ENCODE measurements around the gene BRD4. TPM values are rescaled to one million over a fixed set of nuclear protein-coding genes. Genes with fewer than 3 reads are reported as not detected.

The BRD4 gene
- total RNA-seq, 4 donors from 2014 or later, result 54.8 to 111 (median 68.3) TPM

DNA sequence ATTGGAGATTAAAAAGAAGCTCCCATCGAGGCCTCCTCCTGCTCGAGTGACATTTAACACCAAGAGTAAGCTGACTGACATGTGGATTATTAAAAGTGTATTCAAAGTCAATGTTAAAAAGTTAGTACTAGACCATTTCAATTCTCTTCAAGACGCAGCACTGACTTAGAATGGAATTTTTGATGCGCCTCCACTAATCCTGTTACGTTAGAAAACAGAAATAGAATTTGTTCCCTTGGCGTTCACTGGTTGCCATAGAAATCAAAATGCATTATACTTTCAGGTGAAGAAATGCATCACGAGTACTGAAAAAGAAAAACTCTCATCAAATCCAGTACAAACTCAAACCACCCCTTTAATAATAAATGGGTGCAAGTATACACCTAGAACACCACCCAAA is 42.2 kb downstream of the BRD4 start:
- no peak overlapping the region for H3K4me3 ChIP-seq
- WGBS, result 72% methylated on average over 7 of the region's 7 CpGs
- H3K27ac ChIP-seq, result no peak overlapping the region
- no peaks in the 10 kb centered on the region for H3K36me3 ChIP-seq
- peaks cover 96% of the 10 kb centered on the region for H3K4me1 ChIP-seq
- TF ChIP-seq, protein P1, sequence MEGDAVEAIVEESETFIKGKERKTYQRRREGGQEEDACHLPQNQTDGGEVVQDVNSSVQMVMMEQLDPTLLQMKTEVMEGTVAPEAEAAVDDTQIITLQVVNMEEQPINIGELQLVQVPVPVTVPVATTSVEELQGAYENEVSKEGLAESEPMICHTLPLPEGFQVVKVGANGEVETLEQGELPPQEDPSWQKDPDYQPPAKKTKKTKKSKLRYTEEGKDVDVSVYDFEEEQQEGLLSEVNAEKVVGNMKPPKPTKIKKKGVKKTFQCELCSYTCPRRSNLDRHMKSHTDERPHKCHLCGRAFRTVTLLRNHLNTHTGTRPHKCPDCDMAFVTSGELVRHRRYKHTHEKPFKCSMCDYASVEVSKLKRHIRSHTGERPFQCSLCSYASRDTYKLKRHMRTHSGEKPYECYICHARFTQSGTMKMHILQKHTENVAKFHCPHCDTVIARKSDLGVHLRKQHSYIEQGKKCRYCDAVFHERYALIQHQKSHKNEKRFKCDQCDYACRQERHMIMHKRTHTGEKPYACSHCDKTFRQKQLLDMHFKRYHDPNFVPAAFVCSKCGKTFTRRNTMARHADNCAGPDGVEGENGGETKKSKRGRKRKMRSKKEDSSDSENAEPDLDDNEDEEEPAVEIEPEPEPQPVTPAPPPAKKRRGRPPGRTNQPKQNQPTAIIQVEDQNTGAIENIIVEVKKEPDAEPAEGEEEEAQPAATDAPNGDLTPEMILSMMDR (IDR thresholded peaks at IDR 0.05), result no peak
- TF ChIP-seq POLR2A (IDR thresholded peaks at IDR 0.05) (no peak), POLR2AphosphoS5 (IDR thresholded peaks at IDR 0.05) (no peak), EP300 (IDR thresholded peaks at IDR 0.05) (no peak)
- no peaks in the 10 kb centered on the region for H3K9me3 ChIP-seq
- H3K27me3 ChIP-seq, result no peaks in the 10 kb centered on the region
- no peak for DNase-seq (ENCODE audit: low spot score in 2 of 2)

DNA sequence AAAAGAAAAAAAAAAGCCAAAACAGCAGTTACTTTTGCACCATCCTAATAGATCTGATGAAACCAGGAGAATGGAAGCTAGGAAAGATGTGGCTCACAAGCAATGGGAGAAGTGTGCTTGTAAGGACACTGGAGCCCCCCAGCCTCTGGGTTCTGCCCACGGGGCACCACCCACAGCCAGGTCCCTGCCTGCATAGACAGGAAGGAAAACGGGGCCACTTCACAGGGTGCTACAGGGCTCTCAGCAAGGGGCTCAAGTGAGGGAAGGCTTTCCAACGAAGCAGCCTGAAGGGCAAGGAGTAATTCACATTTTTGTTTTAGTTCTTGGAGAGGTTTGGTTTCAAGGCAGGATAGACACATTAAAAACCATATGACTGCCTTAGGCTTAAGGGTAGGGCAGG is 42.7 kb downstream of the BRD4 start:
- H3K27ac ChIP-seq, result no peak overlapping the region

DNA sequence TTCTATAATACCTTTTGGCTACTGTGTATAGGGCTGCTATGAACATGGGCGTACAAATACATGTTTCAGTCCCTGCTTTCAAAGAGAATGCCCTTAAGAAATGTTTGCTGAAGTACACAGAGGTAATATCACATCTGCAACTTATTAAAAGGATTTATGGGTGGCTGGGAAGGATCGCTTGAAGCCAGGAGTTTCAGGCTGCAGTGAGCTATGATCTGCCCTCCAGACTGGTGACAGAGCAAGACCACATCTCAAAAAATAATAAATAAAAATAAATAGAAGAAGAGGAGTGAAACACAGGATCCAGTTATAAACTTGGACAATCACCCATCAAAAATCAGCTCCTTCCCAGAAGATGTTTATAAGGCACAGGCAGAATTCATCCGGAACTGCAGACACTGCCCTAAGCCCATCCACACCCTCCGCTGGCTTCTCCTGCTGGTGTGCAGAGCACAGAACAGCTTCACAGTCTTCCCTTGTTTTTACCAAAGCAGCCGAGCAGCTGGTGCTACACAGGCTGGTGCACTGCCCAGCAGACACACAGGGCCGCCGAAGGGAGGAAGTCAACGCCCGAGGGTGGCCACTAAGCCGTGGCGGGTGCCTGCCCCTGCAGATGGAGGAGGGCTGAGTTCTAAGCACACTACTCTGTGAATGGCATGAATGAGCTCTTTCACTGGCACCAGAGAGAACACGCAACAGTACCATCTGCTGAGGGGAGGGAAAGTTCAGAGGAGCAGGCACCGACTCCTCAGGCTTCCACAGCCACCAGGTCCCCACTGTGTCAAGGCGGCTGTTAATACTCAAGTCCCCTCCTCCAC is 44.0 kb downstream of the BRD4 start:
- Histone ChIP-seq H3K4me3 (no peak overlapping the region), H3K27ac (peak overlapping the region; percentile 50), H3K4me1 (peaks cover 96% of the 10 kb centered on the region), H3K9me3 (no peaks in the 10 kb centered on the region), H3K27me3 (no peaks in the 10 kb centered on the region), H3K36me3 (no peaks in the 10 kb centered on the region)
- TF ChIP-seq POLR2AphosphoS5 (IDR thresholded peaks at IDR 0.05), result no peak
- no peak for TF ChIP-seq EP300 (IDR thresholded peaks at IDR 0.05)
- no peak for TF ChIP-seq POLR2A (IDR thresholded peaks at IDR 0.05)
- TF ChIP-seq, protein P1 (IDR thresholded peaks at IDR 0.05), result no peak
- DNase-seq (ENCODE audit: low spot score in 2 of 2), result no peak
- WGBS, result 26% methylated on average over 14 of the region's 14 CpGs

More for the DNA sequence above, 42.7 kb downstream of the BRD4 start:
- Histone ChIP-seq H3K4me1 (peaks cover 96% of the 10 kb centered on the region), H3K9me3 (no peaks in the 10 kb centered on the region), H3K36me3 (no peaks in the 10 kb centered on the region), H3K4me3 (no peak overlapping the region), H3K27me3 (no peaks in the 10 kb centered on the region)
- no peak for DNase-seq (ENCODE audit: low spot score in 2 of 2)
- WGBS, result 56% methylated on average over 3 of the region's 3 CpGs
- TF ChIP-seq POLR2A (IDR thresholded peaks at IDR 0.05) (no peak), EP300 (IDR thresholded peaks at IDR 0.05) (no peak), POLR2AphosphoS5 (IDR thresholded peaks at IDR 0.05) (no peak)
- TF ChIP-seq, protein P1 (IDR thresholded peaks at IDR 0.05), result no peak

DNA sequence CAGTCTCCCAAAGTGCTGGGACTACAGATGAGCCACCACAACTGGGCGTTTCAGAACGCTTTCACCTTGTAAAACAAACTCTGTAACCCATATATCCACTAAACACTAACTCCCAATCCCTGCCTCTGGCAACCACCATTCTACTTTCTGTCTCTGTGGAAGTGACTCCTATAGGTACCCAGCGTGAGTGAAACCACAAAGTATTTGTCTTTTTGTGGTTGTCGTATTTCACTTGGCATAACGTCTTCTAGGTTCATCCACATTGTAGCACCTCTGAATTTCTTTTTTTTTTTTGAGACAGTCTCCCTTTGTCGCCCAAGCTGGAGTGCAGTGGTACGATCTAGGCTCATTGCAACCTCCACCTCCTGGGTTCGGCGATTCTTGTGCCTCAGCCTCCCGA is 44.8 kb downstream of the BRD4 start:
- no peak for TF ChIP-seq EP300 (IDR thresholded peaks at IDR 0.05)
- no peak for TF ChIP-seq POLR2AphosphoS5 (IDR thresholded peaks at IDR 0.05)
- TF ChIP-seq, protein P1 (IDR thresholded peaks at IDR 0.05), result no peak
- no peak for TF ChIP-seq POLR2A (IDR thresholded peaks at IDR 0.05)
- no peak overlapping the region for H3K27ac ChIP-seq
- H3K36me3 ChIP-seq, result no peaks in the 10 kb centered on the region
- 75% methylated on average over 10 of the region's 10 CpGs for WGBS
- H3K27me3 ChIP-seq, result no peaks in the 10 kb centered on the region
- no peak for DNase-seq (ENCODE audit: low spot score in 2 of 2)
- peaks cover 98% of the 10 kb centered on the region for H3K4me1 ChIP-seq
- H3K9me3 ChIP-seq, result no peaks in the 10 kb centered on the region
- no peak overlapping the region for H3K4me3 ChIP-seq

DNA sequence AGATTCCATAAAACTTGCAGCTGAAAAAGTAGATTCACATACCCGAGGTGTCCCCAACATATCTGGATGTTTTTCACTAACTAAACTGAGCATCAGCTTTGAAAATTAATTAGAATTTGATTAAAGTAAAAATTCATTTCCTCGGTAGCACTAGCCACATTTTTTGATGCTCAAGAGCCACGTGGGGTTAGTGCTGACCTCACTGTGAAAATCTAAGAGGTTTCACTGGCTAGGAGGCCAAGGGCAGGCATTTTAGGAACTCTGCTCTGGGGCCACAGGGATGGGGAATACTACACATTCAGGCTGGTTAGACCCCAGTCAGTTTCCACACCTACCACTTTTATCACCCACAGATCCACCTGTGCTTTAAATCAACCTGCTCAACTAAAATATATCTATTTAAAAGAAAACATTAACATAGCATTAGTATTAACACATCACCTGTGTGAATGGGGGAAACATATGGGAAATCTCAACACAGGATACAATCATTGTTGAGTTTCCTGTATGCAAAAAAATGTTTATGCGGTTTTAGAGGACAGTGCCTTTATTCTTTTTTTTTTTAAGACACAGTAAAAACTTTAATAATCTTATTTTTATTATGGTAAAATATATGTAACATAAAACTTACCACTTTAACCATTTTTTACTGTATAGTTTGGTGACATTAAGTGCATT is 45.5 kb downstream of the BRD4 start:
- Histone ChIP-seq H3K36me3 (no peaks in the 10 kb centered on the region), H3K9me3 (no peaks in the 10 kb centered on the region), H3K4me3 (no peak overlapping the region), H3K4me1 (peaks cover 98% of the 10 kb centered on the region), H3K27ac (no peak overlapping the region), H3K27me3 (no peaks in the 10 kb centered on the region)
- DNase-seq (ENCODE audit: low spot score in 2 of 2), result no peak
- no peak for TF ChIP-seq POLR2AphosphoS5 (IDR thresholded peaks at IDR 0.05)
- TF ChIP-seq POLR2A (IDR thresholded peaks at IDR 0.05), result no peak
- TF ChIP-seq, protein P1 (IDR thresholded peaks at IDR 0.05), result no peak
- TF ChIP-seq EP300 (IDR thresholded peaks at IDR 0.05), result no peak
- WGBS, result 59% methylated on average over 4 of the region's 4 CpGs

All from suprapubic skin (tissue), 4 donors.